ENCODE data around the gene SH3RF1. TPM values are rescaled to one million over a fixed set of nuclear protein-coding genes. Genes with fewer than 3 reads are reported as not detected.

SH3RF1 gene
- total RNA-seq, 1 donor from 2014 or later: 35.2 TPM

- Mint-ChIP-seq H3K36me3 (ENCODE audit: unreplicated experiment) (peaks cover 12% of the 10 kb centered on the region), H3K4me1 (ENCODE audit: low read depth, unreplicated experiment) (peaks cover 4% of the 10 kb centered on the region), H3K27ac (ENCODE audit: unreplicated experiment) (no peak overlapping the region), H3K27me3 (ENCODE audit: unreplicated experiment) (no peaks in the 10 kb centered on the region), H3K4me3 (ENCODE audit: unreplicated experiment) (no peak overlapping the region), H3K9me3 (ENCODE audit: unreplicated experiment) (peaks cover 3% of the 10 kb centered on the region)
- TF ChIP-seq CTCF (IDR thresholded peaks at IDR 0.05; ENCODE audit: partially characterized antibody, unreplicated experiment): no peak
- DNase-seq: no peak
These were observed 155.4 kb downstream of the SH3RF1 start for GRCh38 chr4:169115144-169115896.

- no peaks in the 10 kb centered on the region for H3K27me3 Mint-ChIP-seq (ENCODE audit: unreplicated experiment)
- no peak overlapping the region for H3K4me3 Mint-ChIP-seq (ENCODE audit: unreplicated experiment)
- H3K27ac Mint-ChIP-seq (ENCODE audit: unreplicated experiment): no peak overlapping the region
- peaks cover 3% of the 10 kb centered on the region for H3K4me1 Mint-ChIP-seq (ENCODE audit: low read depth, unreplicated experiment)
- H3K36me3 Mint-ChIP-seq (ENCODE audit: unreplicated experiment): peaks cover 12% of the 10 kb centered on the region
- no peak for DNase-seq
- peaks cover 3% of the 10 kb centered on the region for H3K9me3 Mint-ChIP-seq (ENCODE audit: unreplicated experiment)
- TF ChIP-seq CTCF (IDR thresholded peaks at IDR 0.05; ENCODE audit: partially characterized antibody, unreplicated experiment): no peak
These were observed 156.3 kb downstream of the SH3RF1 start for GRCh38 chr4:169114341-169114974.

GRCh38 chr4:169110633-169111032 is 160.1 kb downstream of the SH3RF1 start:
- H3K9me3 Mint-ChIP-seq (ENCODE audit: unreplicated experiment): peaks cover 2% of the 10 kb centered on the region
- H3K27me3 Mint-ChIP-seq (ENCODE audit: unreplicated experiment): no peaks in the 10 kb centered on the region
- no peak overlapping the region for H3K27ac Mint-ChIP-seq (ENCODE audit: unreplicated experiment)
- H3K4me1 Mint-ChIP-seq (ENCODE audit: low read depth, unreplicated experiment): no peaks in the 10 kb centered on the region
- H3K4me3 Mint-ChIP-seq (ENCODE audit: unreplicated experiment): no peak overlapping the region
- no peak for TF ChIP-seq CTCF (IDR thresholded peaks at IDR 0.05; ENCODE audit: partially characterized antibody, unreplicated experiment)
- peaks cover 6% of the 10 kb centered on the region for H3K36me3 Mint-ChIP-seq (ENCODE audit: unreplicated experiment)
- DNase-seq: no peak

- H3K4me1 Mint-ChIP-seq (ENCODE audit: low read depth, unreplicated experiment): peaks cover 2% of the 10 kb centered on the region
- no peak for TF ChIP-seq CTCF (IDR thresholded peaks at IDR 0.05; ENCODE audit: partially characterized antibody, unreplicated experiment)
- H3K36me3 Mint-ChIP-seq (ENCODE audit: unreplicated experiment): peaks cover 5% of the 10 kb centered on the region
- DNase-seq: no peak
- no peak overlapping the region for H3K27ac Mint-ChIP-seq (ENCODE audit: unreplicated experiment)
- H3K9me3 Mint-ChIP-seq (ENCODE audit: unreplicated experiment): peaks cover 2% of the 10 kb centered on the region
- no peak overlapping the region for H3K4me3 Mint-ChIP-seq (ENCODE audit: unreplicated experiment)
- no peaks in the 10 kb centered on the region for H3K27me3 Mint-ChIP-seq (ENCODE audit: unreplicated experiment)
These were observed 161.6 kb downstream of the SH3RF1 start for GRCh38 chr4:169109035-169109675.

All from glutamatergic neuron (in vitro differentiated cells).